Skin of body (tissue), 2 donors: ENCODE results near the gene HCAR1. TPM values are rescaled to one million over a fixed set of nuclear protein-coding genes. Genes with fewer than 3 reads are reported as not detected.
A peak's percentile ranks its signal among the peaks of the same experiment; 100 is the strongest.
"Not testable (repeated sequence)": the region's sequence is repeated elsewhere in the genome, so short reads cannot be mapped to it uniquely, and the experiment has no call there.

Source experiments
- DNase-seq: peaks from one replicate; lab custom pipeline; 2025; lab: John Stamatoyannopoulos, UW
- total RNA-seq: library from RNA; depleted of rRNA; stranded (reverse); fragments of >200 nt; gene quantifications from one replicate; pipeline ENCODE4 v1.2.3, GENCODE V29; 2014

The HCAR1 gene
- total RNA-seq = 1.9 TPM

GRCh38 chr12:122730215-122731014 is at the start of gene HCAR1:
Gene HCAR1 (minus strand): TSS chr12:122730844. CDS start chr12:122730339, 505 bp downstream.
- no peak for DNase-seq

- no peak for DNase-seq
Observed at GRCh38 chr12:122757568-122757967, 26.9 kb upstream of the HCAR1 start.

- no peak for DNase-seq
Observed at GRCh38 chr12:122754790-122755189, 24.1 kb upstream of the HCAR1 start.

GRCh38 chr12:122753319-122753650 is 22.6 kb upstream of the HCAR1 start:
- DNase-seq = no peak

GRCh38 chr12:122752464-122753318 is 22.0 kb upstream of the HCAR1 start, which contains the start of gene DENR:
Gene DENR (plus strand): TSS chr12:122752824. CDS start chr12:122753702, 878 bp downstream.
- DNase-seq = peak; percentile 95

- not testable (repeated sequence) for DNase-seq
Observed at GRCh38 chr12:122750781-122751515, 20.3 kb upstream of the HCAR1 start.

GRCh38 chr12:122749569-122750332 is 19.1 kb upstream of the HCAR1 start:
- DNase-seq = no peak

GRCh38 chr12:122747224-122748135 is 16.8 kb upstream of the HCAR1 start:
- DNase-seq = no peak

- no peak for DNase-seq
Observed at GRCh38 chr12:122743895-122744525, 13.4 kb upstream of the HCAR1 start.

- no peak for DNase-seq
Observed at GRCh38 chr12:122740351-122740750, 9.7 kb upstream of the HCAR1 start.

GRCh38 chr12:122738571-122738970 is 7.9 kb upstream of the HCAR1 start:
- no peak for DNase-seq

- no peak for DNase-seq
Observed at GRCh38 chr12:122732611-122733010, 2.0 kb upstream of the HCAR1 start.

GRCh38 chr12:122732170-122732569 is 1.5 kb upstream of the HCAR1 start:
- DNase-seq = no peak

- DNase-seq = no peak
Observed at GRCh38 chr12:122729583-122730214, 945 bp downstream of the HCAR1 start.

GRCh38 chr12:122726080-122726558 is 4.5 kb downstream of the HCAR1 start:
- DNase-seq = no peak

- DNase-seq = no peak
Observed at GRCh38 chr12:122725452-122726079, 5.1 kb downstream of the HCAR1 start.

GRCh38 chr12:122724641-122725243 is 5.9 kb downstream of the HCAR1 start:
- no peak for DNase-seq

GRCh38 chr12:122722387-122722786 is 8.3 kb downstream of the HCAR1 start:
- no peak for DNase-seq
